CD14-positive monocyte (primary cell): ENCODE results near the gene MOB3B. TPM values are rescaled to one million over a fixed set of nuclear protein-coding genes. Genes with fewer than 3 reads are reported as not detected.
A peak's percentile ranks its signal among the peaks of the same experiment; 100 is the strongest.

Experiments
- DNase-seq, 3 donors: peaks; one replicate each; pipeline ENCODE4 v3.0.0-alpha.2; 2011 to 2022
- H2AFZ ChIP-seq: 2 replicates; pipeline ENCODE4 v1.6.0; 2012; ENCODE audit warnings: mild to moderate bottlenecking, low read depth, low read length, inconsistent platforms; ENCODE audit not compliant: insufficient read depth, poor library complexity, severe bottlenecking
- H3K27ac ChIP-seq, 2 donors: 1 replicate in 1 of 2; 2 replicates in 1 of 2; pipeline ENCODE4 v1.5.1; 2012 to 2013; ENCODE audit warnings: low read length in 2 of 2, control low read depth in 1 of 2, inconsistent platforms in 1 of 2, low read depth in 1 of 2, mild to moderate bottlenecking in 1 of 2
- H3K27me3 ChIP-seq, 2 donors: one replicate each; pipeline versions ENCODE4 v1.6.0 to v1.6.1; 2011 to 2013; ENCODE audit warnings: low read length in 2 of 2; ENCODE audit not compliant: control insufficient read depth in 2 of 2, insufficient read depth in 2 of 2
- H3K36me3 ChIP-seq, 2 donors: replicated peaks in 1 of 2; 1 replicate in 1 of 2; 2 replicates in 1 of 2; pipeline versions ENCODE4 v1.5.1 to v1.6.1; 2012 to 2013; ENCODE audit warnings: low read length in 2 of 2, control low read depth in 1 of 2, inconsistent platforms in 1 of 2, mild to moderate bottlenecking in 1 of 2; ENCODE audit not compliant: insufficient read depth in 2 of 2, control insufficient read depth in 1 of 2
- H3K4me1 ChIP-seq, 2 donors: 1 replicate in 1 of 2; 2 replicates in 1 of 2; pipeline versions ENCODE4 v1.5.1 to v1.6.1; 2012 to 2013; ENCODE audit warnings: low read length in 2 of 2, control low read depth in 1 of 2, inconsistent platforms in 1 of 2, mild to moderate bottlenecking in 1 of 2, moderate library complexity in 1 of 2; ENCODE audit not compliant: insufficient read depth in 2 of 2, control insufficient read depth in 1 of 2
- H3K4me2 ChIP-seq: replicated peaks from 2 replicates; pipeline ENCODE3; 2012; ENCODE audit warnings: low read length, moderate library complexity, mild to moderate bottlenecking; ENCODE audit not compliant: poor library complexity, severe bottlenecking; ENCODE audit errors: extremely low read depth
- H3K4me3 ChIP-seq, 3 experiments: fragments of 200-600 bp in 1 of 3; sonication (generic) in 1 of 3; replicated peaks in 1 of 3; 1 replicate in 2 of 3; 2 replicates in 1 of 3; pipeline ENCODE4 v1.5.1; 2011 to 2013; ENCODE audit warnings: low read length in 3 of 3, mild to moderate bottlenecking in 3 of 3, control low read depth in 2 of 3, low read depth in 2 of 3, inconsistent platforms in 1 of 3, moderate library complexity in 1 of 3
- H3K79me2 ChIP-seq: 2 replicates; pipeline ENCODE4 v1.6.0; 2012; ENCODE audit warnings: mild to moderate bottlenecking, control low read depth, inconsistent platforms, low read length, moderate library complexity; ENCODE audit not compliant: insufficient read depth
- H3K9ac ChIP-seq: 2 replicates; pipeline ENCODE4 v1.6.0; 2017; ENCODE audit warnings: low read length, mild to moderate bottlenecking; ENCODE audit not compliant: insufficient read depth, poor library complexity, severe bottlenecking
- H3K9me3 ChIP-seq, 2 donors: replicated peaks in 1 of 2; 1 replicate in 1 of 2; 2 replicates in 1 of 2; pipeline versions ENCODE4 v1.5.1 to v1.6.1; 2012 to 2013; ENCODE audit warnings: low read length in 2 of 2, control low read depth in 1 of 2; ENCODE audit not compliant: control insufficient read depth in 1 of 2, insufficient read depth in 1 of 2
- H4K20me1 ChIP-seq: 2 replicates; pipeline ENCODE4 v1.6.0; 2012; ENCODE audit warnings: mild to moderate bottlenecking, low read length, control low read depth, moderate library complexity; ENCODE audit not compliant: insufficient read depth
- H3K27ac Mint-ChIP-seq, 7 donors: one replicate each; pipeline ENCODE4 v1.8.0; 2020; ENCODE audit warnings: mild to moderate bottlenecking in 7 of 7, mixed read lengths in 7 of 7, moderate library complexity in 6 of 7, inconsistent platforms in 2 of 7
- H3K27me3 Mint-ChIP-seq, 3 donors: one replicate each; pipeline ENCODE4 v1.8.0; 2021 to 2022; ENCODE audit warnings: low read depth in 3 of 3, mild to moderate bottlenecking in 3 of 3, mixed read lengths in 3 of 3, moderate library complexity in 3 of 3, inconsistent platforms in 1 of 3
- H3K36me3 Mint-ChIP-seq, 2 donors: one replicate each; pipeline ENCODE4 v1.8.0; 2020; ENCODE audit warnings: mixed read lengths in 2 of 2, inconsistent platforms in 1 of 2, mild to moderate bottlenecking in 1 of 2
- H3K4me1 Mint-ChIP-seq: one replicate; pipeline ENCODE4 v1.8.0; 2020; ENCODE audit warnings: mild to moderate bottlenecking, mixed read lengths
- H3K4me3 Mint-ChIP-seq, 2 donors: one replicate each; pipeline ENCODE4 v1.8.0; 2020; ENCODE audit warnings: mild to moderate bottlenecking in 2 of 2, mixed read lengths in 2 of 2, moderate library complexity in 1 of 2
- H3K9me3 Mint-ChIP-seq, 7 donors: one replicate each; pipeline ENCODE4 v1.8.0; 2020 to 2022; ENCODE audit warnings: mixed read lengths in 7 of 7, mild to moderate bottlenecking in 6 of 7, moderate library complexity in 6 of 7, inconsistent platforms in 2 of 7
- WGBS: methylation state at CpG from one replicate; pipeline ENCODE4 v1.1.5; 2013; ENCODE audit warnings: missing lambda C conversion rate; ENCODE audit not compliant: insufficient coverage; 5-methylcytosine and 5-hydroxymethylcytosine counted together
- intact Hi-C, 2 donors: fragments of 100-400 bp; cut with micrococcal nuclease; formaldehyde crosslinking; loops; one replicate each; pipeline versions ENCODE4 v1.15.0 to v1.15.1; 2023
- polyA plus RNA-seq, 3 donors: library from polyadenylated mRNA; depleted of rRNA in 1 of 3; unstranded in 2 of 3; stranded (reverse) in 1 of 3; fragments of 300-500 nt in 2 of 3; fragments of >200 nt in 1 of 3; fragmentation: Illumina TruSeq in 2 of 3; gene quantifications; 1 replicate in 2 of 3; 2 replicates in 1 of 3; pipeline ENCODE4 v1.2.3, GENCODE V29; 2012 to 2021
- TF ChIP-seq, protein P1 (sequence below): fragments of 200-600 bp; IDR thresholded peaks from one replicate; pipeline ENCODE4 v1.8.0; 2022; ENCODE audit warnings: antibody characterized with exemption, mild to moderate bottlenecking

Gene MOB3B
- polyA plus RNA-seq, 3 donors: 1.2 to 2.2 (median 1.4) TPM

DNA sequence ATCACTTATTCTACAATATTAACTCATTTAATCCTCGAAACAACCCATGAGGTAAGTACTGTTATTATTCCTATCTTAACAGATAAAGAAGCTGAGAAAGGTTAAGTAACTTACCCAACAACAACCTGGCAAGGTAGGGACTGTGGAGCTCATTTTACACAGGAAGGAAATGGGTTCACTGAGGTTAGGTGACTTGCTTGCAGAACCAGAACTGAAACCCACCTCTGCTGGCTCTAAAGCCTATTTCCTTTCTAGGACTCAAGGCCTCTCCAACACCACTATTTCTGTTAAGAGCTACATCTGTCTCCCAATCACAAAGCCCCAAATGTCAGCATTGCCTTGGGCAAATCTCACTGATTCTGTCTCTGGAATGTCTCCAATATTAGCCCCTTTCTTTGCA, 44.5 kb downstream of the MOB3B start:
- Histone ChIP-seq H3K4me2 (no peak overlapping the region), H3K79me2 (no peaks in the 10 kb centered on the region), H3K4me3 (no peak overlapping the region), H3K27ac (no peak overlapping the region), H2AFZ (no peak overlapping the region), H3K9ac (no peak overlapping the region), H3K36me3 (no peaks in the 10 kb centered on the region), H3K27me3 (no peaks in the 10 kb centered on the region), H4K20me1 (no peaks in the 10 kb centered on the region), H3K4me1 (peaks cover 11 to 22% of the 10 kb centered on the region in 2 donors), H3K9me3 (no peaks in the 10 kb centered on the region)
- Mint-ChIP-seq H3K36me3 (peaks cover 11 to 14% of the 10 kb centered on the region in 2 donors), H3K27ac (no peak overlapping the region), H3K4me3 (no peak overlapping the region), H3K9me3 (peaks cover 0 to 5% (median 0%) of the 10 kb centered on the region in 7 donors), H3K27me3 (peaks cover 0 to 2% (median 0%) of the 10 kb centered on the region in 3 donors), H3K4me1 (peaks cover 37% of the 10 kb centered on the region)
- no CpG with 5 or more reads among the region's 1 CpG for WGBS
- TF ChIP-seq, protein P1, sequence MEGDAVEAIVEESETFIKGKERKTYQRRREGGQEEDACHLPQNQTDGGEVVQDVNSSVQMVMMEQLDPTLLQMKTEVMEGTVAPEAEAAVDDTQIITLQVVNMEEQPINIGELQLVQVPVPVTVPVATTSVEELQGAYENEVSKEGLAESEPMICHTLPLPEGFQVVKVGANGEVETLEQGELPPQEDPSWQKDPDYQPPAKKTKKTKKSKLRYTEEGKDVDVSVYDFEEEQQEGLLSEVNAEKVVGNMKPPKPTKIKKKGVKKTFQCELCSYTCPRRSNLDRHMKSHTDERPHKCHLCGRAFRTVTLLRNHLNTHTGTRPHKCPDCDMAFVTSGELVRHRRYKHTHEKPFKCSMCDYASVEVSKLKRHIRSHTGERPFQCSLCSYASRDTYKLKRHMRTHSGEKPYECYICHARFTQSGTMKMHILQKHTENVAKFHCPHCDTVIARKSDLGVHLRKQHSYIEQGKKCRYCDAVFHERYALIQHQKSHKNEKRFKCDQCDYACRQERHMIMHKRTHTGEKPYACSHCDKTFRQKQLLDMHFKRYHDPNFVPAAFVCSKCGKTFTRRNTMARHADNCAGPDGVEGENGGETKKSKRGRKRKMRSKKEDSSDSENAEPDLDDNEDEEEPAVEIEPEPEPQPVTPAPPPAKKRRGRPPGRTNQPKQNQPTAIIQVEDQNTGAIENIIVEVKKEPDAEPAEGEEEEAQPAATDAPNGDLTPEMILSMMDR: no peak
- intact Hi-C loops: no loop called here
- no peak for DNase-seq

DNA sequence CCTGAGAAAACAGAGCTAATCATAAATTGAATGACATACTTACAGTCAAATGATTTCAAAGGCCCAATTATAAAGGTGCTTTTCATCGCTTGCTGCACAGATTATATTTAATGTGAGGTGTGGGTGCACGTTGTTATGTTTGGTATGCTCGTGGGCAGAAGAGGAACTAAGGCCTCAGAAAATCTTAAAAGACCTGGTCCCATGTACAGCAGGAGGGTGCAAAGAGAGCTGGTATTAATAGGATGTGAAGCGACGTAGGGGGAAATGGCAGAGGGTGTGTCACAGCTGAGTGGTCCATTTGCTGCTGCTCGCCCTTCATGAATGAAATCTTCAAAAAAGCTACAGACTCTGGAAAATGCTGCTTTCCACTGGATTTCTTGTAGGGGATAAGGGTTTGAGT, 46.0 kb downstream of the MOB3B start:
- 84% methylated on average over 6 of the region's 6 CpGs for WGBS
- Mint-ChIP-seq H3K27me3 (peaks cover 0 to 2% (median 0%) of the 10 kb centered on the region in 3 donors), H3K4me1 (peaks cover 32% of the 10 kb centered on the region), H3K36me3 (peaks cover 11 to 15% of the 10 kb centered on the region in 2 donors), H3K4me3 (no peak overlapping the region), H3K9me3 (peaks cover 2 to 8% (median 6%) of the 10 kb centered on the region in 7 donors), H3K27ac (peak overlapping the region in 2 of 7 donors; percentile 40 to 72)
- Histone ChIP-seq H3K9me3 (peaks cover 0 to 2% of the 10 kb centered on the region in 2 donors), H3K27me3 (no peaks in the 10 kb centered on the region), H3K36me3 (no peaks in the 10 kb centered on the region), H3K4me3 (no peak overlapping the region), H3K9ac (no peak overlapping the region), H3K27ac (no peak overlapping the region), H4K20me1 (no peaks in the 10 kb centered on the region), H3K79me2 (no peaks in the 10 kb centered on the region), H2AFZ (no peak overlapping the region), H3K4me1 (peaks cover 10 to 18% of the 10 kb centered on the region in 2 donors), H3K4me2 (no peak overlapping the region)
- TF ChIP-seq, protein P1: no peak
- no peak for DNase-seq
- intact Hi-C loops: no loop called here
